Small intestine (tissue), 7 donors: Measurements from ENCODE around the gene RPEL1. TPM values are rescaled to one million over a fixed set of nuclear protein-coding genes. Genes with fewer than 3 reads are reported as not detected.

ENCODE experiments used
- DNase-seq, 2 donors: peaks; one replicate each; pipeline versions ENCODE4 v3.0.0 to v3.0.0-alpha.2; 2013
- FAIRE-seq: peaks from 2 replicates; lab custom pipeline; 2012; peaks lifted over from hg19 to GRCh38; lab: Jason Lieb, UNC
- H3K27ac ChIP-seq, 3 donors: one replicate each; pipeline ENCODE4 v1.5.1; 2013; ENCODE audit warnings: low read length in 2 of 3, mild to moderate bottlenecking in 2 of 3, control low read depth in 1 of 3, inconsistent platforms in 1 of 3, low read depth in 1 of 3, moderate library complexity in 1 of 3
- H3K27me3 ChIP-seq, 3 donors: one replicate each; pipeline ENCODE4 v1.6.1; 2013; ENCODE audit warnings: low read length in 3 of 3, inconsistent platforms in 1 of 3; ENCODE audit not compliant: control insufficient read depth in 3 of 3, insufficient read depth in 3 of 3
- H3K36me3 ChIP-seq, 3 donors: one replicate each; pipeline ENCODE4 v1.6.1; 2013; ENCODE audit warnings: low read length in 3 of 3, inconsistent platforms in 1 of 3, low read depth in 1 of 3, mild to moderate bottlenecking in 1 of 3, moderate library complexity in 1 of 3; ENCODE audit not compliant: control insufficient read depth in 3 of 3, insufficient read depth in 2 of 3
- H3K4me1 ChIP-seq, 3 donors: one replicate each; pipeline ENCODE4 v1.6.1; 2013; ENCODE audit warnings: low read length in 2 of 3, inconsistent platforms in 1 of 3, low read depth in 1 of 3, mild to moderate bottlenecking in 1 of 3, moderate library complexity in 1 of 3; ENCODE audit not compliant: control insufficient read depth in 3 of 3, insufficient read depth in 2 of 3
- H3K4me3 ChIP-seq, 3 donors: one replicate each; pipeline ENCODE4 v1.5.1; 2013; ENCODE audit warnings: low read length in 3 of 3, control low read depth in 1 of 3, inconsistent platforms in 1 of 3, low read depth in 1 of 3, mild to moderate bottlenecking in 1 of 3, moderate library complexity in 1 of 3
- H3K9me3 ChIP-seq, 2 donors: one replicate each; pipeline ENCODE4 v1.6.1; 2013; ENCODE audit warnings: low read depth in 1 of 2, low read length in 1 of 2; ENCODE audit not compliant: control insufficient read depth in 2 of 2, insufficient read depth in 1 of 2
- WGBS, 3 donors: extraction: QIAGEN DNeasy Blood & Tissue Kit; methylation state at CpG; one replicate each; pipeline ENCODE4 v1.1.7; 2013; 5-methylcytosine and 5-hydroxymethylcytosine counted together
- polyA plus RNA-seq, 4 donors: library from polyadenylated mRNA; stranded (reverse) in 3 of 4; unstranded in 1 of 4; fragments of 200-250 nt in 3 of 4; fragments of 120-200 nt in 1 of 4; gene quantifications; one replicate each; pipeline versions ENCODE4 v1.2.1 to v1.2.3, GENCODE V29; 2013
- donor health status: healthy with polysubstance abuse.
- donor health status: control.
- donor health status: control.
- donor health status: Bipolar disorder and iron deficiency.
- donor health status: healthy.

The RPEL1 gene
- polyA plus RNA-seq, 4 donors, result 0.01 to 0.09 TPM; not detected in 2

GRCh38 chr10:103238506-103239252 lies 7.0 kb upstream of the RPEL1 start:
- WGBS, 3 donors, result 54 to 68% (median 66%) methylated on average over 11 of the region's 11 CpGs
- Histone ChIP-seq H3K4me3 (no peak overlapping the region), H3K4me1 (peaks cover 0 to 34% (median 2%) of the 10 kb centered on the region in 3 donors), H3K9me3 (no peaks in the 10 kb centered on the region), H3K27ac (peak overlapping the region; percentile 0 to 92 (median 90)), H3K27me3 (no peaks in the 10 kb centered on the region), H3K36me3 (no peaks in the 10 kb centered on the region)
- DNase-seq (peak; percentile 81 to 90), FAIRE-seq (no peak)

- DNase-seq (peak; percentile 95 to 98), FAIRE-seq (no peak)
- Histone ChIP-seq H3K27me3 (no peaks in the 10 kb centered on the region), H3K4me1 (peaks cover 0 to 34% (median 2%) of the 10 kb centered on the region in 3 donors), H3K27ac (peak overlapping the region; percentile 77 to 90 (median 88)), H3K9me3 (no peaks in the 10 kb centered on the region), H3K4me3 (peak overlapping the region in 1 of 3 donors; percentile 18), H3K36me3 (no peaks in the 10 kb centered on the region)
- 10 to 46% (median 36%) methylated on average over 7 of the region's 7 CpGs for WGBS, 3 donors
Measured at GRCh38 chr10:103241262-103242011, 4.2 kb upstream of the RPEL1 start.

- no peak for FAIRE-seq
- peak; percentile 88 to 91 for DNase-seq
- Histone ChIP-seq H3K4me3 (no peak overlapping the region), H3K27me3 (no peaks in the 10 kb centered on the region), H3K4me1 (peaks cover 0 to 21% (median 0%) of the 10 kb centered on the region in 3 donors), H3K9me3 (no peaks in the 10 kb centered on the region), H3K36me3 (no peaks in the 10 kb centered on the region), H3K27ac (no peak overlapping the region)
- WGBS, 3 donors, result 28 to 34% (median 31%) methylated on average over 9 of the region's 9 CpGs
Measured at GRCh38 chr10:103244666-103245271, 918 bp upstream of the RPEL1 start.

GRCh38 chr10:103246324-103246723 lies 637 bp downstream of the RPEL1 start:
- H3K4me1 ChIP-seq, result peaks cover 0 to 5% (median 0%) of the 10 kb centered on the region in 3 donors
- 69 to 77% (median 75%) methylated on average over 4 of the region's 4 CpGs for WGBS, 3 donors
- H3K36me3 ChIP-seq, result no peaks in the 10 kb centered on the region
- no peaks in the 10 kb centered on the region for H3K27me3 ChIP-seq
- H3K4me3 ChIP-seq, result no peak overlapping the region
- FAIRE-seq, result no peak
- H3K9me3 ChIP-seq, result no peaks in the 10 kb centered on the region
- H3K27ac ChIP-seq, result no peak overlapping the region
- DNase-seq, result no peak

GRCh38 chr10:103254113-103254512 lies 8.4 kb downstream of the RPEL1 start:
- DNase-seq, result no peak
- no peak overlapping the region for H3K27ac ChIP-seq
- H3K27me3 ChIP-seq, result no peaks in the 10 kb centered on the region
- 75 to 81% (median 79%) methylated on average over 3 of the region's 3 CpGs for WGBS, 3 donors
- no peak for FAIRE-seq
- no peaks in the 10 kb centered on the region for H3K4me1 ChIP-seq
- H3K36me3 ChIP-seq, result no peaks in the 10 kb centered on the region
- no peaks in the 10 kb centered on the region for H3K9me3 ChIP-seq
- no peak overlapping the region for H3K4me3 ChIP-seq

GRCh38 chr10:103254538-103255325 lies 9.0 kb downstream of the RPEL1 start:
- no peak for DNase-seq
- FAIRE-seq, result no peak
- H3K9me3 ChIP-seq, result peaks cover 0 to 3% of the 10 kb centered on the region in 2 donors
- no peak overlapping the region for H3K27ac ChIP-seq
- WGBS, 3 donors, result 54 to 58% (median 57%) methylated on average over 4 of the region's 4 CpGs
- H3K4me3 ChIP-seq, result no peak overlapping the region
- H3K36me3 ChIP-seq, result no peaks in the 10 kb centered on the region
- no peaks in the 10 kb centered on the region for H3K27me3 ChIP-seq
- H3K4me1 ChIP-seq, result no peaks in the 10 kb centered on the region

GRCh38 chr10:103256613-103257012 lies 10.9 kb downstream of the RPEL1 start:
- H3K36me3 ChIP-seq, result no peaks in the 10 kb centered on the region
- 88 to 97% (median 96%) methylated on average over 1 of the region's 1 CpG for WGBS, 3 donors
- H3K4me3 ChIP-seq, result no peak overlapping the region
- no peaks in the 10 kb centered on the region for H3K4me1 ChIP-seq
- H3K27me3 ChIP-seq, result no peaks in the 10 kb centered on the region
- FAIRE-seq (no peak), DNase-seq (no peak)
- peaks cover 0 to 9% of the 10 kb centered on the region in 2 donors for H3K9me3 ChIP-seq
- H3K27ac ChIP-seq, result no peak overlapping the region

- DNase-seq (no peak), FAIRE-seq (no peak)
- no peaks in the 10 kb centered on the region for H3K36me3 ChIP-seq
- H3K9me3 ChIP-seq, result peaks cover 0 to 9% of the 10 kb centered on the region in 2 donors
- no peaks in the 10 kb centered on the region for H3K4me1 ChIP-seq
- H3K27me3 ChIP-seq, result no peaks in the 10 kb centered on the region
- no peak overlapping the region for H3K27ac ChIP-seq
- H3K4me3 ChIP-seq, result no peak overlapping the region
Measured at GRCh38 chr10:103257812-103258211, 12.1 kb downstream of the RPEL1 start.
